ENCODE data around the gene THPO.

THPO gene

GRCh38 chr3:184378651-184379357 is 797 bp upstream of the THPO start:
- Mint-ChIP-seq H3K27ac (peak overlapping the region; percentile 79 to 88 (median 79)), H3K4me1 (peaks cover 46% of the 10 kb centered on the region), H3K4me3 (peak overlapping the region; percentile 80 to 91 (median 89)), H3K9me3 (no peaks in the 10 kb centered on the region), H3K27me3 (ENCODE audit: low read depth) (peaks cover 50% of the 10 kb centered on the region), H3K36me3 (ENCODE audit: low read depth) (no peaks in the 10 kb centered on the region)
- no peak for TF ChIP-seq CTCF (IDR thresholded peaks at IDR 0.05; ENCODE audit: unreplicated experiment in 3 of 3)

GRCh38 chr3:184377374-184377773 is 633 bp downstream of the THPO start:
- Mint-ChIP-seq H3K4me3 (peak overlapping the region; percentile 59 to 91 (median 89)), H3K4me1 (peaks cover 48% of the 10 kb centered on the region), H3K36me3 (ENCODE audit: low read depth) (no peaks in the 10 kb centered on the region), H3K27me3 (ENCODE audit: low read depth) (peaks cover 46% of the 10 kb centered on the region), H3K9me3 (no peaks in the 10 kb centered on the region), H3K27ac (peak overlapping the region; percentile 62 to 79 (median 79))
- no peak for TF ChIP-seq CTCF (IDR thresholded peaks at IDR 0.05; ENCODE audit: unreplicated experiment in 3 of 3)

- H3K27me3 Mint-ChIP-seq (ENCODE audit: low read depth), result peaks cover 34% of the 10 kb centered on the region
- peaks cover 3% of the 10 kb centered on the region for H3K36me3 Mint-ChIP-seq (ENCODE audit: low read depth)
- peaks cover 56% of the 10 kb centered on the region for H3K4me1 Mint-ChIP-seq
- TF ChIP-seq CTCF (IDR thresholded peaks at IDR 0.05; ENCODE audit: unreplicated experiment in 3 of 3), result no peak
- peak overlapping the region in 2 of 3 experiments; percentile 10 to 28 for H3K4me3 Mint-ChIP-seq
- H3K9me3 Mint-ChIP-seq, result no peaks in the 10 kb centered on the region
- peak overlapping the region in 2 of 3 experiments; percentile 5 to 15 for H3K27ac Mint-ChIP-seq
Observed at GRCh38 chr3:184375747-184376461, 2.1 kb downstream of the THPO start.

- Mint-ChIP-seq H3K27me3 (ENCODE audit: low read depth) (peaks cover 24% of the 10 kb centered on the region), H3K9me3 (no peaks in the 10 kb centered on the region), H3K27ac (no peak overlapping the region), H3K36me3 (ENCODE audit: low read depth) (peaks cover 20% of the 10 kb centered on the region), H3K4me1 (peaks cover 49% of the 10 kb centered on the region), H3K4me3 (no peak overlapping the region)
- no peak for TF ChIP-seq CTCF (IDR thresholded peaks at IDR 0.05; ENCODE audit: unreplicated experiment in 3 of 3)
Observed at GRCh38 chr3:184373422-184373821, 4.6 kb downstream of the THPO start.

- H3K27ac Mint-ChIP-seq, result no peak overlapping the region
- TF ChIP-seq CTCF (IDR thresholded peaks at IDR 0.05; ENCODE audit: unreplicated experiment in 3 of 3), result no peak
- peaks cover 24% of the 10 kb centered on the region for H3K27me3 Mint-ChIP-seq (ENCODE audit: low read depth)
- H3K36me3 Mint-ChIP-seq (ENCODE audit: low read depth), result peaks cover 25% of the 10 kb centered on the region
- peaks cover 47% of the 10 kb centered on the region for H3K4me1 Mint-ChIP-seq
- H3K4me3 Mint-ChIP-seq, result no peak overlapping the region
- H3K9me3 Mint-ChIP-seq, result no peaks in the 10 kb centered on the region
Observed at GRCh38 chr3:184372911-184373310, 5.1 kb downstream of the THPO start.

Measured in nephron (organoid).